WI38 (cell line): ENCODE data around the gene EPB41L4A.

Experiments
- H3K4me3 ChIP-seq: 2 replicates; pipeline ENCODE4 v1.5.1; 2011; ENCODE audit warnings: low read depth, mild to moderate bottlenecking, control low read depth, low read length
- CTCF ChIP-seq: IDR thresholded peaks from 2 replicates; pipeline ENCODE4 v1.5.1; 2012; ENCODE audit warnings: low read depth, mild to moderate bottlenecking, control low read depth, low read length

The EPB41L4A gene

GRCh38 chr5:112267231-112267630 is 151.8 kb downstream of the EPB41L4A start:
- TF ChIP-seq CTCF, result no peak
- no peak overlapping the region for H3K4me3 ChIP-seq

GRCh38 chr5:112264666-112265065 is 154.4 kb downstream of the EPB41L4A start:
- no peak overlapping the region for H3K4me3 ChIP-seq
- no peak for TF ChIP-seq CTCF

GRCh38 chr5:112264151-112264550 is 154.9 kb downstream of the EPB41L4A start:
- no peak overlapping the region for H3K4me3 ChIP-seq
- no peak for TF ChIP-seq CTCF

GRCh38 chr5:112263469-112263868 is 155.6 kb downstream of the EPB41L4A start:
- no peak for TF ChIP-seq CTCF
- no peak overlapping the region for H3K4me3 ChIP-seq

GRCh38 chr5:112258571-112258970 is 160.5 kb downstream of the EPB41L4A start:
- no peak overlapping the region for H3K4me3 ChIP-seq

DNA sequence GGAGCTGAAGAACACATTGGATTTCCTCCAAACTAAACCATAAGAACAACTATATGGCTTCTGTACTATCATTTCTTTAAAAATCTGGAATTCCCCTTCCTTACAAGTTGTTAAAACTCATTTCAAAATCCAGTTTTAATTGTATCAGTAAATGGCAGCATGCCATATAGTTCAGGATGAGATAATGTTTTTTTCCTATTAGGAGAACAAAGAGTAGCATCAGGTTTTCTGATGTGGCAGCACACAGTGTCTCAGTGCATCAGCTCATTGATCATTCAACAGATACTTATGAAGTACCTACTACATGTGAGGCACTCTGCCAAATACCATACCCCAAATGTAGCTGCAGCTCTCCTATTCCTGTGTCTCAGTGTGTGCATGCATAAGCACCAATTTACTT is 161.1 kb downstream of the EPB41L4A start:
- no peak overlapping the region for H3K4me3 ChIP-seq
- TF ChIP-seq CTCF, result no peak

More at GRCh38 chr5:112258571-112258970, 160.5 kb downstream of the EPB41L4A start:
- TF ChIP-seq CTCF, result no peak

DNA sequence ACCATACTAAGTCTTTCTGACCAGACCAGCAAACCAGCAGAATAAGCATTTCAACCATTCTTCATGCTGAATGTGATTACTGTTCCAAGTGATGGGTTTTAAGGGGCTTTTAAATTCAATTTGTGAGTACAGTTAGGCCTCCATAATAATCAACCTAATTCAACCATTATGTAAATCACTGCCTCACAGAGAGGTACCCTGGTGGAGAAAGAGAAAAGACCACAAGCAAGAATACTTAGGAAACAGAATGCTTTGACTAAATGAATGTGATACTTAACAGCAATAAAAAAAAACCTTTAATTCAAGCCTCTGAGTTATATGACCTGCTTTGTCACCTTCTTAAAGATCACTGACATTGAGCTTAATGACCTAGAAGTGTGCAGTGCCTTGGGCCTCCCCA is 162.1 kb downstream of the EPB41L4A start:
- TF ChIP-seq CTCF, result no peak
- H3K4me3 ChIP-seq, result no peak overlapping the region
